Activated CD4-positive, alpha-beta T cell treated with anti-CD3 and anti-CD28 coated beads, Interleukin-2, amount 50 U/mL, for 16 hours (primary cell): ENCODE results near the gene SDHA.
"Not testable (repeated sequence)": the region's sequence is repeated elsewhere in the genome, so short reads cannot be mapped to it uniquely, and the experiment has no call there.

Experiments
- DNase-seq: peaks from one replicate; pipeline ENCODE4 v3.0.0-alpha.2; 2020

SDHA gene

GRCh38 chr5:303741-304140 is 85.6 kb downstream of the SDHA start:
- DNase-seq: not testable (repeated sequence)

GRCh38 chr5:305050-305449 is 86.9 kb downstream of the SDHA start:
- DNase-seq: no peak

GRCh38 chr5:305459-305858 is 87.3 kb downstream of the SDHA start:
- no peak for DNase-seq

GRCh38 chr5:306011-306805 is 88.1 kb downstream of the SDHA start:
- DNase-seq: no peak
